ENCODE results near the gene JAG1. TPM values are rescaled to one million over a fixed set of nuclear protein-coding genes. Genes with fewer than 3 reads are reported as not detected.
"Not testable (repeated sequence)": the region's sequence is repeated elsewhere in the genome, so short reads cannot be mapped to it uniquely, and the experiment has no call there.

The JAG1 gene
- total RNA-seq, 4 donors from 2014 or later, result 93.1 to 133 (median 112) TPM

DNA sequence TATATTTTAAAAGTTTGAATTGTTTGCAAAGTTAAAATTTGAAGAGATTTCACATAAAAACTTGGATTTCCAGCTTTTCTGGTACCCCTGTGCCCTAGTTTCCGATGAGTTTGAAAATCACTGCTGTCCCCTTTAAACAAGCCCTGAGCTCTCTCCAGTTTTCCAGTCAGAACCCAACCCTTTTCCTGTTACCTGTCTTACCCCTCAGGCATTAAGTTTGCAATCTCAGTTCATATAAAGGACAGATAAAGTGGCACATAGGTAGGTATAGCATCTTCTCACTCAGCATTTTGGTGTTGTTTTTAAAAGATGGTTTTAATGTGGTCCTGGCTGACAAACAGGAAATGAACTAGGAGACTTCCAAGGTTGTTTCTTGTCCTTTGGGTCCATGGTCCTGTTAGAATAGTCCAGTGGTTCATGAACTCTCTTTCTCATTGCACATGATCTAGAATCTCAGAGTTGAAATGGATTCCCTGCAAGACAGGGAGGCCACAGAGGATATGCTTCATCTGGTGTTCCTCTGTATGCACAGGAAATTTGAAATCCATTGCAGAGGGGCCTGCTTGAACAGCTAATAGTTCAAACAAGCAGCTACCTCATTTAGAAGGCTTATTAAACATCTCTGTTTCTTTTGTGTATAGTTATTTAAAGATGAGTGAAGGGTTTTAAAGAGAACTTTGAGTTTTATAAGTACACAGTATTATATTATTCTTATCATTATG, 82.7 kb downstream of the JAG1 start:
- Histone ChIP-seq H3K4me3 (no peak overlapping the region), H3K27me3 (no peaks in the 10 kb centered on the region), H3K4me1 (peaks cover 0 to 18% (median 7%) of the 10 kb centered on the region in 4 donors), H3K9me3 (no peaks in the 10 kb centered on the region), H3K36me3 (no peaks in the 10 kb centered on the region), H3K27ac (peak overlapping the region in 2 of 4 donors; percentile 34 to 39)
- TF ChIP-seq EP300 (IDR thresholded peaks at IDR 0.05) (no peak), POLR2A (IDR thresholded peaks at IDR 0.05) (no peak)
- TF ChIP-seq, protein P1, sequence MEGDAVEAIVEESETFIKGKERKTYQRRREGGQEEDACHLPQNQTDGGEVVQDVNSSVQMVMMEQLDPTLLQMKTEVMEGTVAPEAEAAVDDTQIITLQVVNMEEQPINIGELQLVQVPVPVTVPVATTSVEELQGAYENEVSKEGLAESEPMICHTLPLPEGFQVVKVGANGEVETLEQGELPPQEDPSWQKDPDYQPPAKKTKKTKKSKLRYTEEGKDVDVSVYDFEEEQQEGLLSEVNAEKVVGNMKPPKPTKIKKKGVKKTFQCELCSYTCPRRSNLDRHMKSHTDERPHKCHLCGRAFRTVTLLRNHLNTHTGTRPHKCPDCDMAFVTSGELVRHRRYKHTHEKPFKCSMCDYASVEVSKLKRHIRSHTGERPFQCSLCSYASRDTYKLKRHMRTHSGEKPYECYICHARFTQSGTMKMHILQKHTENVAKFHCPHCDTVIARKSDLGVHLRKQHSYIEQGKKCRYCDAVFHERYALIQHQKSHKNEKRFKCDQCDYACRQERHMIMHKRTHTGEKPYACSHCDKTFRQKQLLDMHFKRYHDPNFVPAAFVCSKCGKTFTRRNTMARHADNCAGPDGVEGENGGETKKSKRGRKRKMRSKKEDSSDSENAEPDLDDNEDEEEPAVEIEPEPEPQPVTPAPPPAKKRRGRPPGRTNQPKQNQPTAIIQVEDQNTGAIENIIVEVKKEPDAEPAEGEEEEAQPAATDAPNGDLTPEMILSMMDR (IDR thresholded peaks at IDR 0.05), result no peak
- DNase-seq (ENCODE audit: low spot score in 2 of 2), result no peak
- WGBS, 2 donors, result 92 to 98% methylated on average over 1 of the region's 1 CpG

DNA sequence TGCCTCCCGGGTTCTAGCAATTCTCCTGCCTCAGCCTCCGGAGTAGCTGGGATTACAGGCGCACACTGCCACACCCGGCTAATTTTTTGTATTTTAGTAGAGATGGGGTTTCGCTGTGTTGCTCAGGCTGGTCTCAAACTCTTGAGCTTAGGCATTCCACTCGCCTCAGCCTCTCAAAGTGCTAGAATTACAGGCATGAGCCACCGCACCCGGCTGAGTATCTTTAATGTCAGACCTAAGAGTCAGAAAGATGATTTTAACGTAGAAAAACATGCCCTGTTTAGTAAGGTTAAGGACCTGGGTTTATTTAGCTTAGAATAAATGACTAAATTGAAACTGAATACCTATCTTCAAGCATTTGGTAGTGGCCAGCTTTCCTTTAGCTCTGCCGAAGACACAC, 83.4 kb downstream of the JAG1 start:
- Histone ChIP-seq H3K4me1 (peaks cover 0 to 18% (median 7%) of the 10 kb centered on the region in 4 donors), H3K27ac (peak overlapping the region in 1 of 4 donors; percentile 29)
- H3K9me3 ChIP-seq; DNase-seq (ENCODE audit: low spot score in 2 of 2); H3K27me3 ChIP-seq; H3K4me3 ChIP-seq; H3K36me3 ChIP-seq: not testable (repeated sequence)
- 86 to 92% methylated on average over 10 of the region's 10 CpGs for WGBS, 2 donors

Small RNA genes lying within 50 kb of the gene (small RNA-seq; reads per million reads assigned to genes)
- gene MIR6870, result not detected

Other genes with a start within 250 kb of the JAG1 start
- gene MKKS, start 239.8 kb downstream of the JAG1 start, total RNA-seq, result 10 to 100 TPM; 12.9 to 16.6 (median 16.0) TPM
- 1 to 10 TPM; 3.3 to 5.7 (median 3.5) TPM for gene SLX4IP, start 238.7 kb downstream of the JAG1 start, total RNA-seq